Breast epithelium (tissue), 4 donors: ENCODE results near the gene ZNF12. TPM values are rescaled to one million over a fixed set of nuclear protein-coding genes. Genes with fewer than 3 reads are reported as not detected.
"Not testable (repeated sequence)": the region's sequence is repeated elsewhere in the genome, so short reads cannot be mapped to it uniquely, and the experiment has no call there.

Experiments
- DNase-seq, 2 donors: peaks; one replicate each; pipeline ENCODE4 v3.0.0-alpha.2; 2019; ENCODE audit warnings: low spot score in 2 of 2
- H3K27ac ChIP-seq, 2 donors: fragments of 200-600 bp; sonication (generic) in 1 of 2; one replicate each; pipeline ENCODE4 v1.5.1; 2016 to 2019; ENCODE audit warnings: mild to moderate bottlenecking in 1 of 2
- H3K27me3 ChIP-seq, 2 donors: fragments of 200-600 bp; sonication (generic) in 1 of 2; one replicate each; pipeline versions ENCODE4 v1.5.1 to v1.6.0; 2017 to 2019; ENCODE audit warnings: control low read depth in 1 of 2, mild to moderate bottlenecking in 1 of 2
- H3K36me3 ChIP-seq: fragments of 200-600 bp; one replicate; pipeline ENCODE4 v1.5.1; 2019
- H3K4me1 ChIP-seq, 2 donors: fragments of 200-600 bp; sonication (generic); one replicate each; pipeline ENCODE4 v1.5.1; 2016 to 2019; ENCODE audit warnings: control low read depth in 1 of 2
- H3K4me3 ChIP-seq, 3 donors: fragments of 200-600 bp; sonication (generic); 1 replicate in 2 of 3; 2 replicates in 1 of 3; pipeline ENCODE4 v1.5.1; 2016 to 2019; ENCODE audit warnings: mild to moderate bottlenecking in 3 of 3, moderate library complexity in 2 of 3
- H3K9me3 ChIP-seq, 2 donors: fragments of 200-600 bp; sonication (generic) in 1 of 2; one replicate each; pipeline ENCODE4 v1.5.1; 2016 to 2019; ENCODE audit warnings: control low read depth in 1 of 2
- CTCF ChIP-seq, 3 donors: fragments of 450-650 bp; IDR thresholded peaks; one replicate each; pipeline ENCODE4 v1.5.1; 2016 to 2017; ENCODE audit warnings: antibody characterized with exemption in 3 of 3, mild to moderate bottlenecking in 3 of 3, moderate library complexity in 3 of 3
- POLR2A ChIP-seq: fragments of 450-650 bp; IDR thresholded peaks from one replicate; pipeline ENCODE4 v1.6.1; 2016; ENCODE audit warnings: antibody characterized with exemption, mild to moderate bottlenecking, moderate library complexity
- POLR2AphosphoS5 ChIP-seq, 3 donors: sonication (generic); formaldehyde crosslinking; IDR thresholded peaks; one replicate each; pipeline ENCODE4 v1.6.1; 2017; ENCODE audit warnings: antibody characterized with exemption in 3 of 3
- intact Hi-C: fragments of 100-400 bp; cut with DNase I; formaldehyde crosslinking; loops from one replicate; pipeline ENCODE4 v1.15.1; 2023; ENCODE audit warnings: low total_unique reads
- total RNA-seq, 3 donors: library from RNA; depleted of rRNA; stranded (reverse); fragments of >200 nt; gene quantifications; one replicate each; pipeline ENCODE4 v1.1.0, GENCODE V29; 2016

ZNF12 gene
- total RNA-seq, 3 donors from 2014 or later = 20.6 to 43.0 (median 25.2) TPM

- intact Hi-C loops = no loop called here
- no peaks in the 10 kb centered on the region for H3K4me1 ChIP-seq
- H3K9me3 ChIP-seq = peaks cover 92 to 100% of the 10 kb centered on the region in 2 donors
- H3K4me3 ChIP-seq = no peak overlapping the region
- H3K27me3 ChIP-seq = no peaks in the 10 kb centered on the region
- DNase-seq = no peak
- H3K27ac ChIP-seq = no peak overlapping the region
- TF ChIP-seq CTCF (IDR thresholded peaks at IDR 0.05) = no peak
- no peak for TF ChIP-seq POLR2A
- TF ChIP-seq POLR2AphosphoS5 (IDR thresholded peaks at IDR 0.05) = no peak
- H3K36me3 ChIP-seq = no peaks in the 10 kb centered on the region
Measured at GRCh38 chr7:6680146-6680545, 26.6 kb downstream of the ZNF12 start.

GRCh38 chr7:6675807-6676405, 30.8 kb downstream of the ZNF12 start:
- H3K27me3 ChIP-seq = no peaks in the 10 kb centered on the region
- DNase-seq = no peak
- H3K9me3 ChIP-seq = peaks cover 86 to 91% of the 10 kb centered on the region in 2 donors
- no peaks in the 10 kb centered on the region for H3K4me1 ChIP-seq
- H3K27ac ChIP-seq = no peak overlapping the region
- TF ChIP-seq POLR2A = no peak
- no peaks in the 10 kb centered on the region for H3K36me3 ChIP-seq
- intact Hi-C loops = no loop called here
- no peak overlapping the region for H3K4me3 ChIP-seq

GRCh38 chr7:6670851-6671250, 35.9 kb downstream of the ZNF12 start:
- H3K4me1 ChIP-seq, intact Hi-C loops, H3K4me3 ChIP-seq, H3K27me3 ChIP-seq, H3K27ac ChIP-seq, H3K36me3 ChIP-seq, DNase-seq: not testable (repeated sequence)
- H3K9me3 ChIP-seq = peaks cover 58% of the 10 kb centered on the region in 2 donors

- DNase-seq = no peak
- H3K4me3 ChIP-seq = no peak overlapping the region
- no peaks in the 10 kb centered on the region for H3K4me1 ChIP-seq
- TF ChIP-seq POLR2A (no peak), CTCF (IDR thresholded peaks at IDR 0.05) (no peak), POLR2AphosphoS5 (IDR thresholded peaks at IDR 0.05) (no peak)
- no peak overlapping the region for H3K27ac ChIP-seq
- peaks cover 12% of the 10 kb centered on the region for H3K36me3 ChIP-seq
- no peaks in the 10 kb centered on the region for H3K27me3 ChIP-seq
- H3K9me3 ChIP-seq = no peaks in the 10 kb centered on the region
- intact Hi-C loops = no loop called here
Measured at GRCh38 chr7:6658618-6659345, 48.0 kb downstream of the ZNF12 start.

GRCh38 chr7:6656413-6656812, 50.3 kb downstream of the ZNF12 start:
- DNase-seq = no peak
- Histone ChIP-seq H3K4me3 (no peak overlapping the region), H3K4me1 (no peaks in the 10 kb centered on the region), H3K27ac (no peak overlapping the region), H3K27me3 (no peaks in the 10 kb centered on the region), H3K36me3 (peaks cover 22% of the 10 kb centered on the region), H3K9me3 (peaks cover 6 to 14% of the 10 kb centered on the region in 2 donors)
- TF ChIP-seq POLR2AphosphoS5 (IDR thresholded peaks at IDR 0.05) (no peak), POLR2A (no peak), CTCF (IDR thresholded peaks at IDR 0.05) (no peak)
- intact Hi-C loops = no loop called here

- Histone ChIP-seq H3K27me3 (no peaks in the 10 kb centered on the region), H3K4me1 (no peaks in the 10 kb centered on the region), H3K36me3 (peaks cover 22% of the 10 kb centered on the region), H3K9me3 (peaks cover 6 to 15% of the 10 kb centered on the region in 2 donors), H3K4me3 (no peak overlapping the region), H3K27ac (no peak overlapping the region)
- intact Hi-C loops = no loop called here
- DNase-seq = no peak
- TF ChIP-seq POLR2AphosphoS5 (IDR thresholded peaks at IDR 0.05) (no peak), POLR2A (no peak)
Measured at GRCh38 chr7:6655636-6656385, 50.9 kb downstream of the ZNF12 start.
